OCI-LY7 (cell line): ENCODE results near the gene PPM1B.

Experiments used
- EZH2phosphoT487 ChIP-seq: fragments of 200-600 bp; sonication (generic); IDR thresholded peaks from 2 replicates; pipeline ENCODE4 v1.6.1; 2018; ENCODE audit warnings: low read depth, borderline replicate concordance, mild to moderate bottlenecking, mixed run types, antibody characterized with exemption, low read length, moderate library complexity, mixed read lengths
- TF ChIP-seq, protein P1 (sequence below): fragments of 200-600 bp; sonication (generic); conservative IDR thresholded peaks from 2 replicates; pipeline ENCODE4 v1.5.1; 2014; ENCODE audit warnings: mild to moderate bottlenecking, antibody characterized with exemption, low read length, moderate library complexity, mixed read lengths

- TF ChIP-seq, protein P1, sequence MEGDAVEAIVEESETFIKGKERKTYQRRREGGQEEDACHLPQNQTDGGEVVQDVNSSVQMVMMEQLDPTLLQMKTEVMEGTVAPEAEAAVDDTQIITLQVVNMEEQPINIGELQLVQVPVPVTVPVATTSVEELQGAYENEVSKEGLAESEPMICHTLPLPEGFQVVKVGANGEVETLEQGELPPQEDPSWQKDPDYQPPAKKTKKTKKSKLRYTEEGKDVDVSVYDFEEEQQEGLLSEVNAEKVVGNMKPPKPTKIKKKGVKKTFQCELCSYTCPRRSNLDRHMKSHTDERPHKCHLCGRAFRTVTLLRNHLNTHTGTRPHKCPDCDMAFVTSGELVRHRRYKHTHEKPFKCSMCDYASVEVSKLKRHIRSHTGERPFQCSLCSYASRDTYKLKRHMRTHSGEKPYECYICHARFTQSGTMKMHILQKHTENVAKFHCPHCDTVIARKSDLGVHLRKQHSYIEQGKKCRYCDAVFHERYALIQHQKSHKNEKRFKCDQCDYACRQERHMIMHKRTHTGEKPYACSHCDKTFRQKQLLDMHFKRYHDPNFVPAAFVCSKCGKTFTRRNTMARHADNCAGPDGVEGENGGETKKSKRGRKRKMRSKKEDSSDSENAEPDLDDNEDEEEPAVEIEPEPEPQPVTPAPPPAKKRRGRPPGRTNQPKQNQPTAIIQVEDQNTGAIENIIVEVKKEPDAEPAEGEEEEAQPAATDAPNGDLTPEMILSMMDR: no peak
- no peak for TF ChIP-seq EZH2phosphoT487
Measured at GRCh38 chr2:44212302-44212701, 43.6 kb downstream of the PPM1B start.
